NCI-H2196 (cell line): ENCODE data around the gene CHD1L.
"Not testable (repeated sequence)": the region's sequence is repeated elsewhere in the genome, so short reads cannot be mapped to it uniquely, and the experiment has no call there.

Experiments
- DNase-seq: peaks from one replicate; lab custom pipeline; 2025; ENCODE audit not compliant: unreplicated experiment; lab: John Stamatoyannopoulos, UW

CHD1L gene

GRCh38 chr1:147231032-147231431 lies 11.5 kb upstream of the CHD1L start:
- not testable (repeated sequence) for DNase-seq

GRCh38 chr1:147233903-147234302 lies 8.6 kb upstream of the CHD1L start:
- DNase-seq: not testable (repeated sequence)

GRCh38 chr1:147235822-147236221 lies 6.7 kb upstream of the CHD1L start:
- no peak for DNase-seq

DNA sequence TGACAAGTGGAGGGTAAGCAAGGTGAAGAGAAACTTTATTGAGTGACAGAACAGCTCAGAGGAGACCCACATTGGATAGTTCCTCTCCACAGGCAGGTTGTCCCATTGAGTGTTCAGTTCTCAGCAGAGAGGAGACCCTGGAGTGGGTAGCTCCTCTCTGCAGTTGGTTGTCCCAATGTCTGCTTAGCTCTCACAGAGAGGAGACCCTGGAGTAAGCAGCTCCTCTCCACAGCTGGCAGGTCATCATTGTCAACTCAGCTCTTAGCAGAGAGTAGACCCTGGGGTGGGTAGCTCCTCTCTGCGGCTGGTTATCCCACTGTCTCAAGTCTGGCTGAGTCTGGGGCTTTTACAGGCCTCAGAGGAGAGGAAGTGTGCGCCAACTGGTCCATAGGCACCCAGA lies 6.0 kb upstream of the CHD1L start:
- no peak for DNase-seq

- DNase-seq: peak; percentile 41
Measured at GRCh38 chr1:147236959-147237791, 5.3 kb upstream of the CHD1L start.

DNA sequence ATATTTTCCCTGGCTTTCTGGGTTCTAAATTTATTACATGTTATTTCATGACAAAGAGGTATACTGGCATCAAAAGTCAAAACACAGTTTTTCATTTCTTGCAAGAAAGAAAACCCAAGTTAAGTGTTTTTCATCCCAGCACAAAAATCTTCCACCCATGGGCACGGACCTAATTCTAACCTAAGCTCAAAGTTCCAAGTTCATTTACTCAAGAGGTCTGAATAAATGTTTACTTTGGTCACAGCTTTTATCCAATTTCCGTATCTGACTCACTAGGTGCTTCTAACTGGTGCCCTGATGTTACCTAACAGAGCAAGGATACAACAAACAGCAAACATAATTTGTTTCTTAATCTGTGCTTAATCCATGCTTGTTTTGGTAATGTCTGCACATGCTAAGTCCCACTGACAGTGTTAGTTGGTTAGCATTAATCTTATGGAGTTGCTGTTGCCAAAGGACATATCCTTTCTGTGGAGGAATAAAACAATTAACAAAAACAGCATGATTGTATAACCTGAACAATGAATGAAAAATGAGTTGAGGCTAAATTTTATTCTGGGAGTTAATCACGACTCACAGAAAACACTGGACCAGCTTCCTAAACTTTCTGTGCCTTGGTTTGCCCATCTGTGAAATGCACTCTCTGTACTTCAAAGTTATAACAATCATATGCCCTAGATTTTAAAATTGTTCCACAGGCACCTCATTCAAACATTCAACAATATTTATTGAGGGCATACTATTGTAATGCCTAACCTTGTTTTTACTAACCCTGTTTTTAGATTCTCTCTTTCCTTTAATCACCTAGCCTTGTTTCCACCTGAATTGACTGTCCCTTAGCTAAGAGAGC lies 4.2 kb upstream of the CHD1L start:
- peak; percentile 29 for DNase-seq

- DNase-seq: no peak
Measured at GRCh38 chr1:147238925-147239820, 3.3 kb upstream of the CHD1L start.

DNA sequence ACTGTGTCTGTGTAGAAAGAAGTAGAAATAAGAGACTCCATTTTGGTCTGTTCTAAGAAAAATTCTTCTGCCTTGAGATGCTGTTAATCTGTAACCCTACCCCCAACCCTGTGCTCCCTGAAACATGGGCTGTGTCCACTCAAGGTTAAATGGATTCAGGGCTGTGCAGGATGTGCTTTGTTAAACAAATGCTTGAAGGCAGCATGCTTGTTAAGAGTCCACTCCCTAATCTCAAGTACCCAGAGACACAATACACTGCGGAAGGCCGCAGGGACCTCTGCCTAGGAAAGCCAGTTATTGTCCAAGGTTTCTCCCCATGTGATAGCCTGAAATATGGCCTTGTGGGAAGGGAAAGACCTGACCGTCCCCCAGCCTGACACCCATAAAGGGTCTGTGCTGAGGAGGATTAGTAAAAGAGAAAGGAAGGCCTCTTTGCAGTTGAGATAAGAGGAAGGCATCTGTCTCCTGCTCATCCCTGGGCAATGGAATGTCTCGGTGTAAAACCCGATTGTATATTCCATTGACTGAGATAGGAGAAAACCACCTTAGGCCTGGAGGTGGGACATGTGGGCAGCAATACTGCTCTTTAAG lies 2.3 kb upstream of the CHD1L start:
- peak; percentile 6 for DNase-seq

DNA sequence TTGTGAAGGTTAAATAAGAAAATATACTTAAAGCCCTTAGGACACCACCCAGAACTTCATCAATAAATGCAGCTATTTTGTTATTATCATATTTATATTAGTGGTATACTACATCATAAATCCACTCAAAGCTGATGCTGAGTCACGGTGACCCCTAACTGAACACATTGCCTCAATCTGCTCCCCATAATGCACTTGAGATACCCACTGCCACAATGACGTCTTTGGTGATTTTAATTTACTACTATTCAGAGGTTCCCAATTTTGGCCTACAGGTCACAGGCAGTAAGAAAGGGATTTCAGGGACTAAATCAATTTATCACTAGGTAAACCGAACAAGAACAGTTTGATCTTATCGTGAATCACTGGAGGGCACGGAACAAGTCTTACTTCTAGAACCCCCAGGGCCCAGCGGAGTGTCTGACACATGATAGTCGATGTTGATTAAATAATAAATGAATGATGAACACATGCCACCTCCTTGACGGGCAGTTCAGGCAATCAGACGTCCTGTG lies 493 bp upstream of the CHD1L start:
- no peak for DNase-seq

- no peak for DNase-seq
Measured at GRCh38 chr1:147243228-147243685, 773 bp downstream of the CHD1L start.

DNA sequence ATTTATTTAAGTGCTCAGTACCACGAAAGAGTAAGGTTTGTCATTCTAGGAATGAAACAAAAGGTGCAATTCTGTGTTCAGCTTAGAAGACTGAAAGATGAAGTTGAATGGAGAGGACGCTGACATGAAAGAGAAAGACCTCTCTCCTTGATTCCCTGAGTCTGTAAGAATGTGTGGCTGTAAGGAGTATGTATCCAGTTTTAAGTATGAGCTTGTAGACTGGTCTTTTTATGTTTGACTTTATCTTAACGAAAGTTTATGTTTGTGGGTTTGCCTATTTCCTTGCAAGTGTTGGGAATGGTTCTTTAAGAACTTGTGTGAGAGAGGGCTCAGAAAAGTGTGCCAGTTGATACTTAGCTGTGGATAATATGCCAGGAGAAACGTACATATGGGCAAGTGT lies 1.4 kb downstream of the CHD1L start:
- no peak for DNase-seq

DNA sequence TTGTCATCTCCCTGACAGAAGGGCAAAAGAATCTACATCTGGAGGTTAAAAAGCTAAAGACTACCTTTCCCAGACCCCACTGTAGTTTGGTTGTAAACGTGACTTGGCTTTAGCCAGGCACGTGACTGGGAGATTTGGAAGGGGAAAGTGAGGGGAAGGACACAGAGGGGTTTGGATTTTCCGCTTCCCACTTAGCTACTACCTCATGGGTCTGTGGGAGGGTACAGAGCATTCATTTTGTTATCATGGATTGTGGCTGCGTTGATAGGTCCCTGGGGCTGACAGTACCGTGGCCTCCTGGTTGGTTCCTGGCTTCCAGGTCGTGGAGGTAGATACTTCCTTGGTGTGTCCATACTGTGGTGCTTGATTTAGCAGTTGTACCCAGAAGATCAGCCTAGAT lies 2.6 kb downstream of the CHD1L start:
- no peak for DNase-seq

DNA sequence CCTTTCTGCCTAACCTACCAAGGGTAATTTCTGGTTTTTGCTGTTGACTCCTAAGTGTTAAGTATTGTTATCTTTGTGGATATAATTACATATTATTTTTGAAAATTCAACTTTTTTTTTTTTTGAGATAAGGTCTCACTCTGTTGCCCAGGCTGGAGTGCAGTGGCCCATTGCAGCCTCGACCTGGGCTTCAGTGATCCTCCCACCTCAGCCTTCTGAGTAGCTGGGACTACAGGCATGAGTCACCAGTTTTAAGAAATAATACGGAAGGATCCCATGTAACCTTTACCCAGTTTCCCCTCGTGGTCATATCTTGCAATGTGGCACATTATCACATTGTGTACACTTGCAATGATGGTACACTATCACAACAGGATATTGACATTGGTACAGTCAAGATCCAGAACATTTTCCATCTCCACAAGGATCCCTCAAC lies 3.1 kb downstream of the CHD1L start:
- no peak for DNase-seq

GRCh38 chr1:147246044-147246690 lies 3.7 kb downstream of the CHD1L start:
- DNase-seq: no peak

DNA sequence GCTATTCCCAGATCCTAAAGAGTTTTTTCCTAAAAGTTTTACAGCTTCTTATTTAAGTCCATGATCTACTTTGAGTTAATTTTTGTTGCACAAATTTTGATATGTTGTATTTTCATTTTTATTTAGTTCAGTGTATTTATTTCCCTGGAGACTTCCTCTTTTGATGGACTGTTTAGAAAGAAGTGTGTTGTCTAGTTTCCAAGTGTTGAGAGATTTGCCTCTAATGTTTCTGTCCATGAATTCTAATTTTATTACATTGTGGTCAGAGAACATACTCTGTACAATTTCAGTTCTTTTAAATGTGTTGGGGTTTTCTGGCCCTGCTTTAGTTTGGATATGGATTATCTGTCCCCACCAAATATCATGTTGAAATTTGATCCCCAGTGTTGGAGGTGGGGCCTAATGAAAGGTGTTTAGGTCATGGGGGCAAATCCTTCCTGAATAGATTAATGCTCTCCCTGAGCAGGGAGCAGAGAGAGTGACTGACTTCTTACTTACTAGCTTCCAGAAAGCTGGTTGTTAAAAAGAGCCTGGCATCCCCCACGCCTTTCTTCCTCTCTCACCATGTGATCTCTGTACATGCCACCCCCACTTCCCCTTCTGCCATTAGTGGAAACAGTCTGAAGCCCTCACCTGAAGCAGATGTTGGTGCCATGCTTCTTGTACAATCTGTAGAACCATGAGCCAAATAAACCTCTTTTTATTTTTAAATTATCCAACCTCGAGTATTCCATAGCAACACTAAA lies 4.6 kb downstream of the CHD1L start:
- no peak for DNase-seq

- no peak for DNase-seq
Measured at GRCh38 chr1:147247656-147248238, 5.3 kb downstream of the CHD1L start.

GRCh38 chr1:147252540-147252939 lies 10.1 kb downstream of the CHD1L start:
- no peak for DNase-seq

GRCh38 chr1:147260956-147261355 lies 18.5 kb downstream of the CHD1L start:
- no peak for DNase-seq
